Measurements from ENCODE around the gene FAR1. TPM values are rescaled to one million over a fixed set of nuclear protein-coding genes. Genes with fewer than 3 reads are reported as not detected.

FAR1 gene
- total and polyA plus RNA-seq, 2 of the 4 experiments (the other 2 are of a cell fraction) = 35.3 to 119 TPM

- no peak overlapping the region for H3K23ac ChIP-seq (ENCODE audit: low read depth, low read length)
- H3K9me1 ChIP-seq (ENCODE audit: insufficient read depth, low read length) = no peaks in the 10 kb centered on the region
- no peak overlapping the region for H3K27ac ChIP-seq (ENCODE audit: insufficient read depth, low read length)
- no peak overlapping the region for H2AK9ac ChIP-seq (replicated peaks; ENCODE audit: low read depth, low read length, poor library complexity)
- H3K4ac ChIP-seq (ENCODE audit: low read depth, low read length) = no peak overlapping the region
- no peak overlapping the region for H3K18ac ChIP-seq (ENCODE audit: low read depth, low read length)
- no peak overlapping the region for H3K4me2 ChIP-seq (ENCODE audit: low read depth, low read length)
- H4K5ac ChIP-seq (ENCODE audit: low read depth, low read length) = no peak overlapping the region
- H2AK5ac ChIP-seq (ENCODE audit: low read depth, low read length) = no peak overlapping the region
- no peak overlapping the region for H3K14ac ChIP-seq (replicated peaks; ENCODE audit: low read depth, low read length)
- no peak overlapping the region for H2AFZ ChIP-seq (replicated peaks; ENCODE audit: low read length, poor library complexity)
- no peak overlapping the region for H2BK15ac ChIP-seq (ENCODE audit: low read depth, low read length)
- no peak overlapping the region for H2BK120ac ChIP-seq (ENCODE audit: low read depth, low read length)
- H3K79me1 ChIP-seq (ENCODE audit: low read depth in 1 of 2, low read length in 2 of 2) = no peaks in the 10 kb centered on the region
- H3K4me1 ChIP-seq (ENCODE audit: control insufficient read depth, insufficient read depth, low read length) = no peaks in the 10 kb centered on the region
- no peak overlapping the region for H4K8ac ChIP-seq (ENCODE audit: low read depth in 2 of 2, low read length in 2 of 2)
- H2BK5ac ChIP-seq (ENCODE audit: low read depth, low read length, poor library complexity, severe bottlenecking) = no peak overlapping the region
- intact Hi-C loops (cut with micrococcal nuclease) = no loop called here
- CTCF ChIA-PET = no interaction called here
- DNase-seq (no peak), ATAC-seq (ENCODE audit: low read depth) (no peak)
- no peak overlapping the region for H2BK20ac ChIP-seq (ENCODE audit: low read depth, low read length)
- no peak overlapping the region for H4K91ac ChIP-seq (ENCODE audit: insufficient read depth, low read depth, low read length)
- no TSS peak for BruUV-seq (replicated peaks)
- dilution Hi-C loops (cut with HindIII; ENCODE audit: low sequenced_read_pairs, unreplicated experiment) = no loop called here
- no CpG with 5 or more reads among the region's 1 CpG for WGBS, 2 experiments (ENCODE audit: extremely low coverage in 2 of 2, insufficient read length in 1 of 2)
- no peaks in the 10 kb centered on the region for H3K9me3 ChIP-seq (ENCODE audit: control insufficient read depth, insufficient read depth, low read length)
- no peaks in the 10 kb centered on the region for H4K20me1 ChIP-seq (ENCODE audit: insufficient read depth, low read length)
- POLR2A ChIA-PET (ENCODE audit: unreplicated experiment) = no interaction called here
- H3K4me3 ChIP-seq (ENCODE audit: insufficient read depth, low read depth, low read length) = no peak overlapping the region
- no peak overlapping the region for H3K56ac ChIP-seq (ENCODE audit: extremely low read depth, insufficient read depth, low read length)
- H3K9ac ChIP-seq (ENCODE audit: low read depth, low read length) = no peak overlapping the region
- in situ Hi-C loops (cut with MboI; ENCODE audit: low sequenced_read_pairs) = loop anchor here (10.0 kb wide), 1 partner anchor 469 kb away; no protein-coding TSS in a partner anchor
- no peak for TF ChIP-seq RAD21 (IDR thresholded peaks at IDR 0.05; ENCODE audit: low read length)
- TF ChIP-seq FOS (IDR thresholded peaks at IDR 0.05; ENCODE audit: low read depth, low read length) = no peak
- no peak for TF ChIP-seq RFX5 (IDR thresholded peaks at IDR 0.05; ENCODE audit: low read depth, low read length)
- no peak for TF ChIP-seq CTCF (conservative IDR thresholded peaks at IDR 0.05; ENCODE audit: low read depth, low read length)
- TF ChIP-seq SMC3 (IDR thresholded peaks at IDR 0.05; ENCODE audit: low read depth, low read length) = no peak
- no peak for TF ChIP-seq MAFK (IDR thresholded peaks at IDR 0.05; ENCODE audit: low read depth, low read length)
- TF ChIP-seq USF2 (IDR thresholded peaks at IDR 0.05; ENCODE audit: low read depth, low read length) = no peak
- TF ChIP-seq ELK1 (IDR thresholded peaks at IDR 0.05; ENCODE audit: borderline replicate concordance, low read depth, low read length) = no peak
- no peak for TF ChIP-seq NFE2L2 (IDR thresholded peaks at IDR 0.05; ENCODE audit: low read depth, low read length)
- no peak for TF ChIP-seq CEBPB (IDR thresholded peaks at IDR 0.05; ENCODE audit: low read depth, low read length)
- no peak for TF ChIP-seq CHD1 (IDR thresholded peaks at IDR 0.05; ENCODE audit: low read depth, low read length)
- TF ChIP-seq BHLHE40 (IDR thresholded peaks at IDR 0.05; ENCODE audit: low read depth, low read length) = no peak
- TF ChIP-seq MXI1 (IDR thresholded peaks at IDR 0.05; ENCODE audit: borderline replicate concordance, low read depth, low read length) = no peak
- TF ChIP-seq MAZ (IDR thresholded peaks at IDR 0.05; ENCODE audit: borderline replicate concordance, low read depth, low read length) = no peak
- peaks cover 5% of the 10 kb centered on the region for H3K27me3 ChIP-seq (ENCODE audit: control insufficient read depth, insufficient read depth, low read length)
- H3K36me3 ChIP-seq (ENCODE audit: control insufficient read depth, insufficient read depth, low read length) = no peaks in the 10 kb centered on the region
Measured at GRCh38 chr11:13775471-13775870, 107.0 kb downstream of the FAR1 start.
